CD4-positive, alpha-beta T cell (primary cell): ENCODE measurements around the gene CMIP. TPM values are rescaled to one million over a fixed set of nuclear protein-coding genes. Genes with fewer than 3 reads are reported as not detected.

Experiments
- ATAC-seq: fragments of 200-7000 bp; cut with Tn5 transposase; one replicate; pipeline ENCODE4 v1.10.0; 2022; ENCODE audit warnings: mild to moderate bottlenecking; ENCODE audit not compliant: poor library complexity
- CTCF ChIA-PET: fragments of 350-600 bp; sonication (Branson Sonifier 250); formaldehyde crosslinking; loops from one replicate; lab custom pipeline; 2021; ENCODE audit warnings: antibody characterized with exemption, inconsistent platforms; lab: Charles Lee
- POLR2A ChIA-PET: fragments of 350-600 bp; sonication (Branson Sonifier 250); formaldehyde crosslinking; loops from one replicate; lab custom pipeline; 2021; ENCODE audit warnings: antibody characterized with exemption, inconsistent platforms; lab: Charles Lee
- DNase-seq, 14 experiments: peaks; one replicate each; pipeline ENCODE4 v3.0.0-alpha.2; 2013 to 2020; ENCODE audit warnings: mixed read lengths in 2 of 14
- H3K27ac ChIP-seq, 2 donors: one replicate each; pipeline versions ENCODE4 v1.5.1 to v1.7.0; 2013; ENCODE audit warnings: low read length in 2 of 2, low read depth in 1 of 2, mild to moderate bottlenecking in 1 of 2
- H3K27me3 ChIP-seq, 2 experiments: 1 replicate in 1 of 2; 2 replicates in 1 of 2; pipeline versions ENCODE4 v1.6.1 to v1.7.0; 2013; ENCODE audit warnings: low read length in 2 of 2, control low read depth in 1 of 2, mild to moderate bottlenecking in 1 of 2, moderate library complexity in 1 of 2; ENCODE audit not compliant: insufficient read depth in 2 of 2, control insufficient read depth in 1 of 2
- H3K36me3 ChIP-seq: one replicate; pipeline ENCODE4 v1.6.1; 2013; ENCODE audit warnings: low read length, control low read depth; ENCODE audit not compliant: insufficient read depth
- H3K4me1 ChIP-seq: one replicate; pipeline ENCODE4 v1.6.1; 2013; ENCODE audit warnings: low read length, control low read depth; ENCODE audit not compliant: insufficient read depth
- H3K4me3 ChIP-seq: one replicate; pipeline ENCODE4 v1.5.1; 2013; ENCODE audit warnings: mild to moderate bottlenecking, low read length, moderate library complexity
- H3K9me3 ChIP-seq, 2 experiments: 1 replicate in 1 of 2; 2 replicates in 1 of 2; pipeline versions ENCODE4 v1.6.1 to v1.7.0; 2013; ENCODE audit warnings: low read length in 2 of 2, mild to moderate bottlenecking in 2 of 2, control low read depth in 1 of 2, moderate library complexity in 1 of 2; ENCODE audit not compliant: control insufficient read depth in 1 of 2, insufficient read depth in 1 of 2
- H3K27ac Mint-ChIP-seq: one replicate; pipeline ENCODE4 v1.8.0; 2020; ENCODE audit warnings: mixed read lengths
- H3K27me3 Mint-ChIP-seq: one replicate; pipeline ENCODE4 v1.8.0; 2021; ENCODE audit warnings: mixed read lengths
- H3K36me3 Mint-ChIP-seq: one replicate; pipeline ENCODE4 v1.8.0; 2021; ENCODE audit warnings: low read depth, mixed read lengths
- H3K4me1 Mint-ChIP-seq: one replicate; pipeline ENCODE4 v1.8.0; 2021; ENCODE audit warnings: low read depth, mixed read lengths
- H3K4me3 Mint-ChIP-seq: one replicate; pipeline ENCODE4 v1.8.0; 2020; ENCODE audit warnings: mild to moderate bottlenecking, mixed read lengths
- H3K9me3 Mint-ChIP-seq: one replicate; pipeline ENCODE4 v1.8.0; 2020; ENCODE audit warnings: mixed read lengths
- intact Hi-C, 2 experiments: fragments of 100-400 bp; cut with DNase I in 1 of 2; cut with micrococcal nuclease in 1 of 2; formaldehyde crosslinking; loops; one replicate each; pipeline versions ENCODE4 v1.15.1 to v1.9.0; 2023 to 2025; cut with DNase I, micrococcal nuclease
- total RNA-seq, 174 experiments: library from RNA in 2 of 174; stranded (reverse) in 2 of 174; gene quantifications; one replicate each; pipeline ENCODE4 v1.2.3 and lab custom pipeline; 2021 to 2026
- TF ChIP-seq, protein P1 (sequence below): fragments of 200-600 bp; IDR thresholded peaks from one replicate; pipeline ENCODE4 v1.8.0; 2022; ENCODE audit warnings: antibody characterized with exemption, mild to moderate bottlenecking

The CMIP gene
- total RNA-seq, 2 experiments from 2014 or later = 33.5 to 35.3 TPM

- Mint-ChIP-seq H3K4me3 (no peak overlapping the region), H3K27me3 (no peaks in the 10 kb centered on the region), H3K9me3 (no peaks in the 10 kb centered on the region), H3K27ac (no peak overlapping the region), H3K36me3 (peaks cover 49% of the 10 kb centered on the region), H3K4me1 (no peaks in the 10 kb centered on the region)
- intact Hi-C loops = no loop called here
- TF ChIP-seq, protein P1, sequence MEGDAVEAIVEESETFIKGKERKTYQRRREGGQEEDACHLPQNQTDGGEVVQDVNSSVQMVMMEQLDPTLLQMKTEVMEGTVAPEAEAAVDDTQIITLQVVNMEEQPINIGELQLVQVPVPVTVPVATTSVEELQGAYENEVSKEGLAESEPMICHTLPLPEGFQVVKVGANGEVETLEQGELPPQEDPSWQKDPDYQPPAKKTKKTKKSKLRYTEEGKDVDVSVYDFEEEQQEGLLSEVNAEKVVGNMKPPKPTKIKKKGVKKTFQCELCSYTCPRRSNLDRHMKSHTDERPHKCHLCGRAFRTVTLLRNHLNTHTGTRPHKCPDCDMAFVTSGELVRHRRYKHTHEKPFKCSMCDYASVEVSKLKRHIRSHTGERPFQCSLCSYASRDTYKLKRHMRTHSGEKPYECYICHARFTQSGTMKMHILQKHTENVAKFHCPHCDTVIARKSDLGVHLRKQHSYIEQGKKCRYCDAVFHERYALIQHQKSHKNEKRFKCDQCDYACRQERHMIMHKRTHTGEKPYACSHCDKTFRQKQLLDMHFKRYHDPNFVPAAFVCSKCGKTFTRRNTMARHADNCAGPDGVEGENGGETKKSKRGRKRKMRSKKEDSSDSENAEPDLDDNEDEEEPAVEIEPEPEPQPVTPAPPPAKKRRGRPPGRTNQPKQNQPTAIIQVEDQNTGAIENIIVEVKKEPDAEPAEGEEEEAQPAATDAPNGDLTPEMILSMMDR = no peak
- no peaks in the 10 kb centered on the region for H3K9me3 ChIP-seq
- CTCF ChIA-PET = interaction anchor here (0.6 kb wide), 1 partner anchor 174 kb away, joined by 3 read pairs; no protein-coding TSS in a partner anchor
- no peak overlapping the region for H3K4me3 ChIP-seq
- no peak for DNase-seq
- H3K4me1 ChIP-seq = peaks cover 2% of the 10 kb centered on the region
- POLR2A ChIA-PET = no interaction called here
- H3K27me3 ChIP-seq = no peaks in the 10 kb centered on the region
- H3K27ac ChIP-seq = no peak overlapping the region
- ATAC-seq = no peak
- H3K36me3 ChIP-seq = peaks cover 42% of the 10 kb centered on the region
Observed at GRCh38 chr16:81709016-81709900, 264.6 kb downstream of the CMIP start.

GRCh38 chr16:81710044-81710443 is 265.4 kb downstream of the CMIP start:
- DNase-seq = no peak
- Mint-ChIP-seq H3K27me3 (no peaks in the 10 kb centered on the region), H3K27ac (no peak overlapping the region), H3K9me3 (no peaks in the 10 kb centered on the region), H3K4me3 (no peak overlapping the region), H3K4me1 (peaks cover 6% of the 10 kb centered on the region), H3K36me3 (peaks cover 45% of the 10 kb centered on the region)
- ChIA-PET CTCF (interaction anchor here (0.6 kb wide), 1 partner anchor 175 kb away, joined by 3 read pairs; no protein-coding TSS in a partner anchor), POLR2A (no interaction called here)
- no peak for ATAC-seq
- intact Hi-C loops = no loop called here
- Histone ChIP-seq H3K4me1 (peaks cover 10% of the 10 kb centered on the region), H3K36me3 (peaks cover 37% of the 10 kb centered on the region), H3K27me3 (no peaks in the 10 kb centered on the region), H3K27ac (no peak overlapping the region), H3K4me3 (no peak overlapping the region), H3K9me3 (no peaks in the 10 kb centered on the region)
- TF ChIP-seq, protein P1 = no peak

- POLR2A ChIA-PET = no interaction called here
- H3K4me1 Mint-ChIP-seq = peaks cover 12% of the 10 kb centered on the region
- no peaks in the 10 kb centered on the region for H3K27me3 ChIP-seq
- ATAC-seq = no peak
- H3K36me3 ChIP-seq = peaks cover 31% of the 10 kb centered on the region
- CTCF ChIA-PET = no interaction called here
- peaks cover 42% of the 10 kb centered on the region for H3K36me3 Mint-ChIP-seq
- H3K4me3 ChIP-seq = no peak overlapping the region
- H3K27ac Mint-ChIP-seq = no peak overlapping the region
- TF ChIP-seq, protein P1 = no peak
- no peaks in the 10 kb centered on the region for H3K9me3 ChIP-seq
- H3K9me3 Mint-ChIP-seq = no peaks in the 10 kb centered on the region
- DNase-seq = no peak
- peaks cover 15% of the 10 kb centered on the region for H3K4me1 ChIP-seq
- no peaks in the 10 kb centered on the region for H3K27me3 Mint-ChIP-seq
- no peak overlapping the region for H3K4me3 Mint-ChIP-seq
- intact Hi-C loops = no loop called here
- H3K27ac ChIP-seq = no peak overlapping the region
Observed at GRCh38 chr16:81710596-81710995, 266.0 kb downstream of the CMIP start.
